DMS153 treated with DMSO at 0.1 percent for 48 hours (cell line): ENCODE measurements around the gene ACTBL2.
"Not testable (repeated sequence)": the region's sequence is repeated elsewhere in the genome, so short reads cannot be mapped to it uniquely, and the experiment has no call there.

ENCODE experiments used
- DNase-seq: peaks from one replicate; lab custom pipeline; 2025; ENCODE audit not compliant: unreplicated experiment; lab: John Stamatoyannopoulos, UW

Gene ACTBL2

GRCh38 chr5:57494104-57495098 is 11.8 kb upstream of the ACTBL2 start:
- peak; percentile 57 for DNase-seq

GRCh38 chr5:57493034-57493433 is 10.4 kb upstream of the ACTBL2 start:
- no peak for DNase-seq

- DNase-seq = no peak
These were observed 10.0 kb upstream of the ACTBL2 start for GRCh38 chr5:57492632-57493031.

GRCh38 chr5:57491369-57491965 is 8.9 kb upstream of the ACTBL2 start:
- DNase-seq = no peak

GRCh38 chr5:57488215-57488955 is 5.8 kb upstream of the ACTBL2 start:
- no peak for DNase-seq

GRCh38 chr5:57486027-57486602 is 3.5 kb upstream of the ACTBL2 start:
- no peak for DNase-seq

GRCh38 chr5:57478826-57479225 is 3.8 kb downstream of the ACTBL2 start:
- no peak for DNase-seq

GRCh38 chr5:57476601-57477056 is 6.0 kb downstream of the ACTBL2 start:
- DNase-seq = no peak

GRCh38 chr5:57470339-57470738 is 12.3 kb downstream of the ACTBL2 start:
- DNase-seq = no peak

- no peak for DNase-seq
These were observed 14.0 kb downstream of the ACTBL2 start for GRCh38 chr5:57468481-57469163.

GRCh38 chr5:57466544-57466943 is 16.1 kb downstream of the ACTBL2 start:
- no peak for DNase-seq

- not testable (repeated sequence) for DNase-seq
These were observed 22.6 kb downstream of the ACTBL2 start for GRCh38 chr5:57460056-57460455.

- no peak for DNase-seq
These were observed 24.2 kb downstream of the ACTBL2 start for GRCh38 chr5:57458443-57458842.

GRCh38 chr5:57456531-57457135 is 26.0 kb downstream of the ACTBL2 start:
- no peak for DNase-seq

- DNase-seq = no peak
These were observed 26.8 kb downstream of the ACTBL2 start for GRCh38 chr5:57455511-57456455.

GRCh38 chr5:57454896-57455295 is 27.7 kb downstream of the ACTBL2 start:
- no peak for DNase-seq

GRCh38 chr5:57453728-57454127 is 28.9 kb downstream of the ACTBL2 start:
- DNase-seq = no peak

GRCh38 chr5:57452885-57453284 is 29.7 kb downstream of the ACTBL2 start:
- DNase-seq = no peak
